ENCODE results near the gene CFAP54.
"Not testable (repeated sequence)": the region's sequence is repeated elsewhere in the genome, so short reads cannot be mapped to it uniquely, and the experiment has no call there.

The CFAP54 gene

DNA sequence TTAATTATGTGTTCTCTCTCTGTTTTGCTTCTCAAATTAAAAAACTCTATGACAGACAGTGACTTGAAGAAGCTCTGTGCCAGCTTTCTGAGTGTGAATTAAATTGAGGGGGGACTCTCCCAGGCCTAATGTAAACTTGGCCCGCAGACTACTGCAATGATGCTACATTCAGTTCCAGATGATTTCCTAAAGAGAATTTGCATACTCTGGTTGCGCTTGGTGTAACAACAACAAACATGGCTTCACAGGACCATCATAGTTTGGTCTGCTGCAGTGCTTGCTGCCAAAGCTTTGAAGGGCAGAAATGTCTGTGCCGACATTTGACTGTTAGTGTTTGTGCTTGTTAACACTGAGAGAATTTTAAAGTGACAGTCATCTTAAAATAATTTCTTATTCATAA lies 25.0 kb downstream of the CFAP54 start:
- no peak for DNase-seq (ENCODE audit: low read depth, low spot score)

DNA sequence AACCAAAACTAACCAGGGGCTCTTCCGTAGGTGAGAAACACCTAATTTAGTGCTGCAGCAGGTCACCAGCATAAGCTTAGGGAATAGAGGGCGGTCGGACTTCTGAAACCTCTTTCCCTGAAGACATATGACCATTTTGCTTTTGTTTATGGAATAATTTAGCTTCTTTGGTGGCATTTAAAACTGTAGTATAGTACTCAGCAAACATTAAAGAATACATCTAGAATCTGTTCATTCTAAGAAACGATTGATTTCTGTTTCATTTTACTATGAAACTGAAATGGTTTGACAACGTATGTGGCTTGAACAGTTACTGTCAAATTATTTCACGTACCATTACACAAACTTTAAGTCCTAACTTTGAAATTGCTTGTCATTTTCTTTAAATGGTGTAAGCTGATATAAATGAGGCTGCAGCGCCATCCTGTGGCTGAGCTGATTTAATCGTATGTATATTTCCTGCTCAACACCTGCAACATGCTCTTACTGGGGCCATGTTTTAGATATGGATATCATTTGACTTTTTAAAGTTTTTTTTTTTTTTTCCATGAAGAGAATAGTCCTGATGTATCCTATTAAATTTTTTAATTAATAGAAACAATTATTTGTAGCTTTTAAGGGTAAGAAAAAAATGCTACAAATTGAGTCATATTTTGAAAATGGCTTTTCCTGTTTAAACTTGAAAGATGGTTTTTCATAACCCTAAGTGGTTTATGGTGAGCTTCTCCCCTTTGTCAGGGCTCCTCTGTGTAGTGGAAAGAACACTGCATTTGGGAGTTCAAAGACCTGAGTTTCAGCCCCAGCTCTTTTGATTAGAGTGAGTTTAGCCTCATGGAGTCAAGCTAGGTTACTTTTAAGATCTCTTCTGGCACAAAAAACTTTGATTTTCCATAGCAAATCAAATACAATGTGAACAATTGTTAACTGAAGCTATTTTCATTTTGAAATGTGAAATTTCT lies 27.4 kb downstream of the CFAP54 start:
- no peak for DNase-seq (ENCODE audit: low read depth, low spot score)

DNA sequence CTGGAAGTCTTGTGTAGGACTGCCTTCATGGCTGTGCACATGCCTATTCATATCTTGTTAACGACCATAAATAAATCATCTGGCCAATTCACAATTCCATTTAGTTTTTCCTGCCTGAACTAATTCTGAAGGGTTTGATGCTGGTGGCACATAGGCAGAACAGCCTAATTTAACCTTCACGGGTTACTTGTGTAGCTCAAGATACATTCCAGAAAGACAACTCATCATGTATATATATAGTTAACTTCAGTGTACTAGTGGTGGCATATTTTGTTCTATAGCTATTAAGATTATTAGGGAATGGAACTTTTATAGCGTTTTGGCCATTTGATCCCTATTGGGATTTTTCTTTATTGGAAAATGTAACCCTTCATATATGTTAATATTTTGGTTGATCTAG lies 31.4 kb downstream of the CFAP54 start:
- DNase-seq (ENCODE audit: low read depth, low spot score): no peak

DNA sequence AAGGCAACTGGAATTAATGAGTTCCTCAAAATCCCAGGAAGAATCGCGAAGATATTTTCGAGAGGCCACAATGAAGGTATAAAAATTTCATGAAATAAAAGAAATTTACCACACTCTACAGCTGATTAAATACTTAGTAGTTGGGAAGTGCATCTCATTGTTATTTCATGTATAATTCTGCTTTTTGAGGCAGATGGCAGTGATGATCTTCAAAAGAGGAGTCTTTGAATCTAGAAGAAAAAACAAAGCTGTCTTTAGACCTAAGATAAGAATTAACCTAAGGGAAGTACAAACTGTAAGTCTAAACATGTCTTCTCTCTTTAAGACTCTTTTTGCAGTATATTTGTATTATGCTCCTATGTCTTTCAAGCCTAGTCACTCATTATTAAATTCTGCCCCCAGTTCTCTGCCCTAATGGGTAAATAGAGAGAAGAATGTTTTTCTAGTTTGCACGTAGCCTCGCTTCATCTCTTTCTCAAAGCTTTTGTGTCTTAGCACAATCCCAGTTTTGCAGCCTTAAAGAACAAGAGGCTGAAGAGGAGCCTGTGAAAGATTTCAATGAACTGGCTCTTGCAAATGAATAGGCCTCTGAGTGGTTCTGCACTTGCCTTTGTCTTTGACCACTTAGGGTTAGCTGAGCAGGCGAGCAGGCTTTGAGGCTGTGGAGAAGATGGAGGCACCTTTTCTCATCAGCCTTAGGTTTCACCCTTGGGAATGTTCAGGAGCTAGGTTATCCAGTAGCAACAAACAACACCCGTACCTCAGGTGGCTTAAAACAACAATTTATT lies 32.7 kb downstream of the CFAP54 start:
- no peak for DNase-seq (ENCODE audit: low read depth, low spot score)

DNA sequence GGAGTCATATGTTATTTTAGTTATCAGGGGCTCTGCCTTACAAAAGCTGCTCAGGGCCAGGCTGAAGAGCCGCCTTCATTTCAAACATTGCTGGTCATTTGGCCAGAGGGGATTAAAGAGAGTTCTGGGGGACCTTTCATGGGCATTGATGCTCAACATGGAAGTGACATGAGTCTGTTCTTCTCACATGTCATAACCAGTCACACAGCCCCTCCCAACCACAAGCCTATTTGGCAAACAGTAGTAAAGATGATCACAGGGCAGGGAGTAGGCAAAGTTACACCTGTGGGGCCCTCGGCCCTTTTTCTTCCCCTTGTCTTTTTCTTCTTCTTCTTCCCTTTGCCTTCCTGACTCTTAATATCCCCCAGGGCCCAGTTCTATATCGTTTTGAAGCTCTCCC lies 33.3 kb downstream of the CFAP54 start:
- DNase-seq (ENCODE audit: low read depth, low spot score): no peak

DNA sequence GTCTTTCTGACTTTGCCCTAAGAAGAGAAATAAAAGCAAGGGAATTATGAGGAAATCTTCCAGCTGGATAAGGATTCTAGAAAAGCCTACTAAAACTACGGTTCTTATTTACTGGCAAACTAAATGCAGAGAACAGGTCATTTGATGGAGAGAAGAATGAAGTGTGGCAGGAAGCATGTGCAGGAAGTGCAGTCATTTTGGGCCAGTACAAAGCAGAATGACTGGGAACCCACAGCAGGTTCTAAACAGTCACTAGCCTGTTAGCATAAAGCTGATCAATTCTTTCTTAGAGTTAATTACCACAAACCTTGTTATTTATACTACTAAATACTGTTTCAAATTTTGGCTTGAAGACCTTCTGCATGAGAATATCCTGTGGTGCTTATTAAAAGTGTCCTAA lies 36.7 kb downstream of the CFAP54 start:
- DNase-seq (ENCODE audit: low read depth, low spot score): no peak

DNA sequence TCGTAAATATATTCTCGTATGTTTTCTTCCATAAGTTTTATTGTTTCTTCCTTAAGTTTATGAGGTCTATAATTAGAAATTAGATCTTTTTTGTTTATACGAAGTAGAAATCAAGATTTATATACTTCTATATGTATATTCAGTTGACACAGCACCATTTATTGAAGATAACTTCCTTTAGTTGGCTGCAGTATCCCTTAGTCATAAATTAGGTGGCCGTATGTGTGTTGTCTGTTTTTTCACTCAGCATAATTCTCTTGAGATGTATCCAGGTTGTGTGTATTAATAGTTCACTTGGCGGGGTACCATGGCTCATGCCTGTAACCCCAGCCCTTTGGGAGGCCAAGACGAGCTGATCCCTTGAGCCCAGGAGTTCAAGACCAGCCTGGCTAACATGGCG lies 40.5 kb downstream of the CFAP54 start:
- DNase-seq (ENCODE audit: low read depth, low spot score): no peak

DNA sequence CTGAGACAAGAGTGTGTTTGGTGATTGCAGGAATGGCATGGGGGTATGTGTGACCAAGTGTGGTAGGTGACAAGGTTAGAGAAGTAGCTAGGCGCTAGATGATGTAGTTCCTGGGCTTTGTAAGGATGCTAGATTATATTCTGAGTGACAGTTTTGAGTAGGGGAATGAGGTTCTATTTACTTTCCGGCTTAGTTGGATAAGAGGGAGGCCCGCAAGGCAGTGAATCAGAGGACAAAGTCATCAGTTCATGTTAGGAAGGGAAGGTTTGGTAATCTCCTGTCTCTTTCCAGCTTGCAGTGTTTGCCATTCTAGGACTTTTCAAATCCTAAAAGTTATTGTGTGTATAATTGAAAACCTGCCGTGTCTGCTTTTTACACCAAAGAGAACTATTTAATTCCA lies 45.0 kb downstream of the CFAP54 start:
- DNase-seq (ENCODE audit: low read depth, low spot score): no peak

DNA sequence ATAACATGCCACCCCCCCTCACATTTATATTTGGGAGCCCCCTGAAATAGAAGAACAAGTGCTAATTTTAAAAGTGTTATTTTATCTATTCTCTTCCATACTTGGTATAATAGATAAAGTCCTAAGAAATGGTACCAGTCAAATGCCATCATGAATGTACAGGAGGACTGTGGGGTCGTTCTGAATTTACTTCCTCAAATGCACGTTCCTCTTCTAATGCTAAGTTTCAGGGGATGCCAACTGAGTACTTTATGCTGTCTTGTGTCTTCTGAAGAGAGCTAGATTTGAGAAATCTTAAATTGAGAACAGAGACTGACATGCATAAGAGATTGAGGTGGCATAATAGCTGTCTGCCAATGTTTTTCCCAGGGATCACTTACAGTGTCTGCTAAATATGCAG lies 59.0 kb downstream of the CFAP54 start:
- no peak for DNase-seq (ENCODE audit: low read depth, low spot score)

DNA sequence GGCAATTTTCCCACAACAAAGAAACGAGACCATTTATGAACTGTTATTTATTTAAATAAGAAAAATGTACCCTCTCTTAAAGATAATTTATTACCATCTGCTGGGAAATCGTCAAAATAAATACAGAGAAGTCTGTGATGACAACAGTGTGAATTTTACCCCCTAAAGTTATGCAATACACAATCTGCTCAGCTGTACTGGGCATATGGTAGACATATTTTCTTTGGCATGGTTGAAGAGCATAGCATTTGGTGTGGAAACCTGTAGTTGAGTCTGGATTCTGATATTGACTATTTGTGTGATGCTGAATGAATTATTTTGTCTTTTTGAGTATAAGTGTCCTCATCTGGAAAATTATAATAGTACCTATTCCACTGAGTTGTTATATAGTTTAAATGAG lies 60.0 kb downstream of the CFAP54 start:
- DNase-seq (ENCODE audit: low read depth, low spot score): no peak

DNA sequence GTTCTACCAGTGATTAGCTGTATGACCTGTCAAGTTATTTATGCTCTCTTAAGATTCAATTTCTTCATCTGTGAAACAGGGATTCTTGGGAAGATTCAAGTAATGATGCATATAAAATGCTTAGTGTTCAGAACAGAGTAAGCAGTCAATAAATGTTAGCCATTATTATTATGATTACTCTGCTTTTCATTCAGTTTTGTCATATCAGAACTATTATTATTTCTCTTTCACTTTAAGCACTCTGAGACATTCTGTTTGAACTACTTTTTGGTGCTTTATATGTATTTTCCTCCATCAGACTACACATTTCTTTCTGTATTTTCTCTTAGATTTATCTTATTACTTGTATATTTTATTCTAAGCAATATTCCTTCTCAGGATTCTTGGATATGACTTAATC lies 81.2 kb downstream of the CFAP54 start:
- DNase-seq (ENCODE audit: low read depth, low spot score): no peak

DNA sequence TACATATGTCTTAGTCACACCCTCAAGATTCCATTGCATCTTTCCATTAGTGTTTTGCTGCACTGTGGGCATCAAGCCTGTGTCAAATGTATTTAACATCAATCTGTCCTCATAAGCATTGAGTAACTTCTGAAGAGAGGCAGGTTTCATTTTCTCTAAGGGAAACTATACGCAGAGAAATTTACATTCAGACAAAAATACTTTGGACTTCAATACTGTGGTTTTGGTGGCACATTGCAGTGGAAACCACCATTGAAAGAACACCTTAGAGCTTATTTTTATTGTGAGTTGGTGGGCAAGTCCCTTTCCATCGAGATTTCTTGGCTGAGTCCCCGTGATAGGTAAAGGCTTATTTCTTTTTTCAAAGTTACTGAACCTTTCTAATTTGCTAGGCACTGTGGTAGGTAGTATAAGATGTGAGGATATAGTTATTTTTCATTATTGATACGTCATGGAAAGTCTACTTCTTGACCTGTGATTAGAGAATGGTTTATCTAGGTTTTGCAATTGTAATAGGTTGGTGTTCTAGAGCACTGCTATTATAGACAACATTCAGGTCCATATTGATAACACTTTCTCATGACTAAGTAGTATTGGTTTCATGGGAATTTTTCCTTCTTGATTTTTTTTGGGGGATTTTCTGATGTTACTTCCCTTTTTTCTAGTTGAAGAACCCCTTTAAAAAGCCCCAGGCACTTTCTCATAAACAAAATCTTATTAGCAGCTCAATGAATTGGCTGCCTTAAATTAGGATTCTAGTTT lies 81.9 kb downstream of the CFAP54 start:
- no peak for DNase-seq (ENCODE audit: low read depth, low spot score)

DNA sequence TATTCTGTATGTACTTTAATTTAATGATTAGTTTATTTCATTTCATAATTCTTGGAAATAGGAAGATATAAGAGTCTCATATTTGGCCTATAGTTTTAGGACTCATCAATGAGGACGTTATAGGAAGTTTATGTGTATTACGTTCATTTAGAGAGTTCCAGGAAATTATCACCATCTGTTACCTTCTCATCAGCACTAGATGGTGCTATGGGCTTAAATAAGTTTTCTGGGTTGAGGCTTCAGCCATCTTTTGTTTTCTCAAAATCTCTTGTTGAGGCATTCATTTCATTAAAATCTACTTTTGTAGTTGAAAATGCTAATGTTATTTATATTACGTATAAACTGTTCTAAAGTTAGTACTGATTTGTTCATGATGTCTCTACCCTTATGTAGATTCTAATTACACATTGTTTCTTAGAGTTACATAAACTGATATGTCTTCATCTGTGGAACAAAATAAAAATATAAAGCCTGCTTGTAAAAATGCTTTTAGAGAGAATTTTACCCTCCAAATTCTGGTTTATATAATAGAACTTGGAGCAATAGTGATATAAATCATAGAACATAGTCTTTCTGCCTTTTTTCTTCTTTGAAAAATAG lies 89.2 kb downstream of the CFAP54 start:
- no peak for DNase-seq (ENCODE audit: low read depth, low spot score)

DNA sequence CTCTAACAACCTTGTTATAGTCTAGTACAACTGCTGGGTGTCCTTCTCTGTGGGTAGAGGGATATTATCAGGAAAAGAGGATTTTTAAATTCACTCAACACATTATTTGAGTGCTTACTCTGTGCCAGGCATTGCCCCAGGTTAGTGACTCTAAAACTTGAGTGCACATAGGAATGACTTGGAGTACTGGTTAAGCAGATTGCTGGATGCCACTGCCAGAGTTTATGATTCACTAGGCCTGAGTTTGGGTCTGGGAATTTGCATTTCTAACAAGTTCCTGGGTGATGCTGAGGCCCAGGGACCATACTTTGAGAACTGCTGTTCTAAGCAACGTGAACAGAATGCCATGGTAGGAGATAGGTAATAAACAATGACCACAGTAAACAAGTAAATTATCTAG lies 96.6 kb downstream of the CFAP54 start:
- DNase-seq (ENCODE audit: low read depth, low spot score): no peak

DNA sequence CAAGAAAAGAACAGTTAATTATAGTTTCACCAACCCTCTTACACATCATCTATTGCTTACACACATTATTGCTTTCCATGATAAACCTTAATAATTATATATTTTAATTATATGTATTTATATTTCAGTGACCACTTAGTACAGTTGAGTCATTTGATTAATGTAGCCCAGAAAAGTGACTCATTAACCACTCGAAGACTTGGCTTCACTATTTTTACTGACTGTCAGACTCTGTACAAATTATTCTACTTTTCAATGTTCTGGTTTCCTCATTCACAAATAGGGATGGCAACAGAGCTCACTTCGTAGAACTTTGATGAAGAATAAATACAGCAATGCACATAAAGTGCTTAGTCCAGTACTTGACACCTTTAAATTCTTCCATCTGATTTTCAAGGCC lies 98.3 kb downstream of the CFAP54 start:
- no peak for DNase-seq (ENCODE audit: low read depth, low spot score)

DNA sequence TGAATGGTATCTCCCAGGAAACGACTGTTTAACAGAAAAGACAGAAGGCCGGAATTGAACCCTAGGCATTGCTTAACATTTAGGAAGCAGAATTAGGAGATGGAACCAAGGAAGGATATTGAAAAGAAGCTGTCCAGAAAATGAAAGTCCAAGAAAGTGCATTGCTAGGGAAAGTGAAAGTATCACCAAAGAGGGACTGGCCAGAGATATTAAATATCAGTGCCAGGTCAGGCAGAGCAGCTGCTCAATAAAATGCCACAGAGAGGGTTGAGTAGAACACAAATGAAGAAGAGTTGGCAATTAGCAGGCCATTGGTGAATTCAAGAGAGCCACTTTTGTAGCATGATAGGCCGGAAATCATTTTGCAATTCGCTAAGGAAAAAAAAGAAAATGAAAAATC lies 101.6 kb downstream of the CFAP54 start:
- DNase-seq (ENCODE audit: low read depth, low spot score): no peak

DNA sequence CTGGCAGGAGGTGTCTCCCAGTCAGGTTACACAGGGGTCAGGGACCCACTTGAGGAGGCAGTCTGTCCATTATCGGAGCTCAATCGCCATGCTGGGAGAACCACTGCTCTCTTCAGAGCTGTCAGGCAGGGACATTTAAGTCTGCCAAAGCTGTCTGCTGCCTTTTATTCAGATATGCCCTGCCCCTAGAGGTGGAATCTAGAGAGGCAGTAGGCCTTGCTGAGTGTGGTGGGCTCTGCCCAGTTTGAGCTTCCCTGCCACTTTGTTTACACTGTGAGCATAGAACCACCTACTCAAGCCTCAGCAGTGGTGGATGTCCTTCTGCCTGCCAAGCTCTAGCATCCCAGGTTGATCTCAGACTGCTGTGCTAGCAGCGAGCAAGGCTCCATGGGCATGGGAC lies 115.0 kb downstream of the CFAP54 start:
- DNase-seq (ENCODE audit: low read depth, low spot score): not testable (repeated sequence)

DNA sequence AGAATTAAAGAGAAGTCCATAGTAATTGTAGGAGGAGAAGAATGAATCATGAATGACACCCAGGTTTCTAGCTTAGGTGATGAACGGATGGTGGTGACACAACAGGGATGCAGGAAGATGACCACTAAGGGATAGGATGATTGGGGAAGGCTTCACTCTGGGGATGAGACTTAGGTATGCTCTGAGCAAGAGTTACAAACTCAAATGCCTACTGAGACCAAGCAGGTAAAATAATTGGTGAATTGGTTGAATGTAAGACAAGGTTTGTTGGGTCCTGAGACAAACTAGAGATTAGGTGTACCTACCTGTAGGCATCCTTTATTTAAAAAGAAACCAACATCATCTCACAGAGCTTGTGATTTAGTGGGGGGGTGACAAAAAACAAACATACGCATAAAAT lies 116.3 kb downstream of the CFAP54 start:
- no peak for DNase-seq (ENCODE audit: low read depth, low spot score)

DNA sequence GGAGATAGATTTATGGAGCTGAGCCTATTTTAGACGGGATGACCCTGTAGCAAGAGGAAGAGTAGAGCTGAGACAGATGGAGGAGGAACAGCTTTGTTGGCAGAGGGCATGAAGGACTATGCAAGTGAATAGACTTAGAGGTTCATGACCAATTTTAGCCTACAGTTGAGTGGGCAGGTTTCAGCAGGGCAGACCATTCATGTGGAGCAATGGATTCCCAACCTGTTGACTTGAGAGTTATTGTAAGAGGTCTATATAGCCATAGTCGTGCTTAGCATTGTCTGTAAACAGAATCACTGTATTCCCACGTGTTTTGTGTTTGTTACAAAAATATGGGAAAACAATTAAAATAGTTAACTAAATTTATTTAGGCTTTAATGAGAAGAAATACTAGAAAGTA lies 116.8 kb downstream of the CFAP54 start:
- no peak for DNase-seq (ENCODE audit: low read depth, low spot score)

DNA sequence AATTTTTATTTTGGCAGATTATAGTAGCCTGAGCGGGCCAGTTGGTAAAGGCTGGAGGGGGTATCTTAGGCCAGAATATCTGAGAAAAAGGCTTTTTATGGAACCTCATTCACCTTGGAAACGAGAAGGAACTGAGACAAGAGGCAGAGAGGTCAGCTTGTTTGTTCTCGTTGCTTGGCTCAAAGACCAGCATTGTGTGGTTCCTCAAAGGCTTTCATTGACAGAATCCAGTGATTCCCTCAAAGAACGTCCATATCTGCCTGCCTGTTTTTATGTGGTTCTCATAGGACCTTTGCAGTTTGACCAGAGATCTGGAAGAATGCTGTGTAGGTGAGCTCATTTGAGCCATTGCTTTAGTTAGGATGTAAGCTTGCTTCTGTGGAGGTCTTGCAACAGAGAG lies 117.3 kb downstream of the CFAP54 start:
- no peak for DNase-seq (ENCODE audit: low read depth, low spot score)

DNA sequence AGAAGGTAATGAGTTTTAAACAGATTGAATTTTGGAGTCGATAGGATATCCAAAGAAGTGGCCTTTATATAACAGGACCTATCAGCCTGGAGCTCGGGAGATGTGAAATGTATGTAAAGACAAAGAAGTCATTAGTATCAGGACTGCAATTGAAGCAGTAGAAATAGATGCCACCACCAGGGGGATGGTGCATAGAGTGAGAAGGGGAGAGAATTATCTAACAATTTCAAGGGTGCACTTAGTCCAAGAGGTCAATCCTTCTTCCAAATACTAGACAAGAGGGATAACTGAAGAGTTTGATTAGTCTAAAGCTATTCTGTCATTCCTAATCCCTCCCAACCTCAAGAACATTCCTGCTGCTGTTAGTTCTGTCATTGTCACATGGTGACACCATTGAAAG lies 127.8 kb downstream of the CFAP54 start:
- DNase-seq (ENCODE audit: low read depth, low spot score): peak; percentile 5

DNA sequence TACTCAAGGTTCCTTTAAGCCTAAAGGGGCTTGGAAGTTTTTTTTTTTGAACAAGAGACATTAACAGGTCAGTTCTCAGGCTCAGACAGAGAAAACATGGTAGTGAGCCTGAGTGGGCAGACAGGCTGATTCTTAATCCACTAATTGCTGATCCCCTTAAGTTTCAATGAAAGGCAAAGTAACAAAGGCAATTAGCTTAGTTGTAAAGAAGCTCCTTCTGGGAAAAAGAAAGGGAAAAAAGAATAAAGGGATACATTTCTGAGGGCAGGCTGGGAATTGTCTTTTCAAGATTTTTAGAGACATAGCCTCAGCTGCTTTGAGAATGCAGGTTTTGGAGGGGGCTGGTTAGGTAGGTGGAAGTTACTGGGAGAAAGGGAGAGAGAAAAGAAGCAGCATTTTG lies 133.8 kb downstream of the CFAP54 start:
- DNase-seq (ENCODE audit: low read depth, low spot score): no peak
